A673 (cell line): ENCODE results near the gene PLXND1. TPM values are rescaled to one million over a fixed set of nuclear protein-coding genes. Genes with fewer than 3 reads are reported as not detected.
"Not testable (repeated sequence)": the region's sequence is repeated elsewhere in the genome, so short reads cannot be mapped to it uniquely, and the experiment has no call there.

Experiments used
- BruUV-seq: library from RNA; stranded (reverse); fragments of 400-500 nt; replicated peaks from 2 replicates; lab custom pipeline; 2021; lab: Mats Ljungman, UMichigan
- CTCF ChIA-PET: fragments of 300-600 bp; sonication (Branson Sonifier 250); formaldehyde crosslinking; loops from one replicate; lab custom pipeline; 2022; ENCODE audit warnings: antibody characterized with exemption; lab: Charles Lee
- POLR2A ChIA-PET: fragments of 300-600 bp; sonication (Branson Sonifier 250); formaldehyde crosslinking; loops from one replicate; lab custom pipeline; 2022; ENCODE audit warnings: antibody characterized with exemption; ENCODE audit not compliant: low non-redundant PET; lab: Charles Lee
- DNase-seq: peaks from one replicate; pipeline ENCODE4 v3.0.0-alpha.2; 2015; ENCODE audit warnings: low spot score
- H3K27ac ChIP-seq: fragments of 200-600 bp; sonication (generic); 2 replicates; pipeline ENCODE4 v1.5.1; 2016; ENCODE audit warnings: mixed run types, low read depth, mild to moderate bottlenecking, mixed read lengths, antibody characterized with exemption, low read length; ENCODE audit not compliant: poor library complexity, severe bottlenecking
- H3K27me3 ChIP-seq: fragments of 200-600 bp; sonication (generic); replicated peaks from 2 replicates; pipeline ENCODE4 v1.6.1; 2017; ENCODE audit warnings: mixed run types, low read depth, mild to moderate bottlenecking, mixed read lengths, antibody characterized with exemption, low read length; ENCODE audit not compliant: insufficient read depth, poor library complexity
- H3K36me3 ChIP-seq: fragments of 200-600 bp; sonication (generic); 2 replicates; pipeline ENCODE4 v1.6.1; 2016; ENCODE audit warnings: mixed run types, mild to moderate bottlenecking, mixed read lengths, antibody characterized with exemption, low read length; ENCODE audit not compliant: insufficient read depth, poor library complexity, severe bottlenecking
- H3K4me1 ChIP-seq: fragments of 200-600 bp; sonication (generic); 2 replicates; pipeline ENCODE4 v1.6.1; 2017; ENCODE audit warnings: mixed run types, mild to moderate bottlenecking, mixed read lengths, antibody characterized with exemption, low read length; ENCODE audit not compliant: insufficient read depth, poor library complexity, severe bottlenecking
- H3K4me3 ChIP-seq: fragments of 200-600 bp; sonication (generic); 2 replicates; pipeline ENCODE4 v1.5.1; 2016; ENCODE audit warnings: low read depth, mixed run types, mild to moderate bottlenecking, mixed read lengths, low read length; ENCODE audit not compliant: poor library complexity, severe bottlenecking
- H3K9me3 ChIP-seq: fragments of 200-600 bp; sonication (generic); 2 replicates; pipeline ENCODE4 v1.6.1; 2016; ENCODE audit warnings: mixed run types, low read depth, mild to moderate bottlenecking, mixed read lengths, antibody characterized with exemption, low read length; ENCODE audit not compliant: poor library complexity, severe bottlenecking
- CTCF ChIP-seq: fragments of 300-800, 200-600 bp; sonication (generic); conservative IDR thresholded peaks from 2 replicates; pipeline ENCODE4 v1.5.1; 2017; ENCODE audit warnings: low read depth, mild to moderate bottlenecking, antibody characterized with exemption, low read length, moderate library complexity, mixed read lengths
- EZH2 ChIP-seq: fragments of 200-600 bp; sonication (generic); IDR thresholded peaks from 2 replicates; pipeline ENCODE4 v1.6.1; 2017; ENCODE audit warnings: borderline replicate concordance, low read depth, mild to moderate bottlenecking, mixed read lengths, antibody characterized with exemption, low read length; ENCODE audit not compliant: poor library complexity, severe bottlenecking
- intact Hi-C: fragments of 100-400 bp; cut with micrococcal nuclease; formaldehyde crosslinking; loops from one replicate; pipeline ENCODE4 v1.10.0; 2022; ENCODE audit not compliant: unreplicated experiment
- total RNA-seq: library from RNA; stranded (reverse); gene quantifications from 2 replicates; pipeline ENCODE4 v1.2.3, GENCODE V29; 2021

Gene PLXND1
- total RNA-seq, 1 experiment from 2014 or later = 31.5 TPM

DNA sequence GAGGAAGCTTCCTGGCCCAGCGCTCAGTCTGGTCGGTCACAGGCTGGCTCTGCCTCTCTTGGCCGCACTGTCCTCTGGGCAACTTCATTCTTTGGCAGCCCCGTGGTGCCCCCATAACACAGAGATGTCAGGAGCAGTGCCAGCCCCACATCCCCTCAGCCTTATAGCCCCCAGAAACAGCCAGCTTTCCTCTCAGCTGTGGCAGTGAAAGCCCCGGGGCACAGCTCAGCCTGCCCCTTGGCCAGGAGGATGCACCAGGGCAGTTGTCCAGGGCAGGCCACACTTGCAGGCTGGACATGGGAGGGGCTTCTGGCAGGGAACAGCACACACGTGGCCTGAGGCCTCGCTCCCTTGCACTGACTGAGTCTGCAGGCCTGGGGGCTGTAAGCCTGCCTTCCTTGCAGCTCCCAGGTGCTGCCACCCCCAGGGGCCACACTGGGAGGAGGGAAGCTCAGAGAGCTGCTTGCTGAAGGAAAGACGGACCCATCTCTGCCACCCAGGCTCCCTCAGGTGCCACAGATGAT is 88.4 kb downstream of the PLXND1 start:
- Histone ChIP-seq H3K4me3 (no peak overlapping the region), H3K27ac (no peak overlapping the region), H3K27me3 (no peaks in the 10 kb centered on the region), H3K4me1 (no peaks in the 10 kb centered on the region), H3K9me3 (no peaks in the 10 kb centered on the region), H3K36me3 (peaks cover 3% of the 10 kb centered on the region)
- POLR2A ChIA-PET = no interaction called here
- CTCF ChIA-PET = no interaction called here
- no peak for DNase-seq
- no peak for TF ChIP-seq CTCF
- no peak for TF ChIP-seq EZH2
- BruUV-seq = no TSS peak
- intact Hi-C loops = no loop called here

GRCh38 chr3:129517516-129517915 is 89.0 kb downstream of the PLXND1 start:
- H3K4me1 ChIP-seq = no peaks in the 10 kb centered on the region
- DNase-seq = no peak
- no TSS peak for BruUV-seq
- ChIA-PET POLR2A (no interaction called here), CTCF (no interaction called here)
- H3K36me3 ChIP-seq = peaks cover 3% of the 10 kb centered on the region
- no peaks in the 10 kb centered on the region for H3K9me3 ChIP-seq
- no peaks in the 10 kb centered on the region for H3K27me3 ChIP-seq
- H3K4me3 ChIP-seq = no peak overlapping the region
- intact Hi-C loops = no loop called here
- TF ChIP-seq EZH2 (no peak), CTCF (no peak)
- H3K27ac ChIP-seq = no peak overlapping the region

- H3K4me1 ChIP-seq, H3K27ac ChIP-seq, intact Hi-C loops, DNase-seq, CTCF ChIA-PET, H3K36me3 ChIP-seq, H3K4me3 ChIP-seq, H3K9me3 ChIP-seq, POLR2A ChIA-PET, BruUV-seq, H3K27me3 ChIP-seq: not testable (repeated sequence)
Observed at GRCh38 chr3:129515821-129516432, 90.5 kb downstream of the PLXND1 start.

DNA sequence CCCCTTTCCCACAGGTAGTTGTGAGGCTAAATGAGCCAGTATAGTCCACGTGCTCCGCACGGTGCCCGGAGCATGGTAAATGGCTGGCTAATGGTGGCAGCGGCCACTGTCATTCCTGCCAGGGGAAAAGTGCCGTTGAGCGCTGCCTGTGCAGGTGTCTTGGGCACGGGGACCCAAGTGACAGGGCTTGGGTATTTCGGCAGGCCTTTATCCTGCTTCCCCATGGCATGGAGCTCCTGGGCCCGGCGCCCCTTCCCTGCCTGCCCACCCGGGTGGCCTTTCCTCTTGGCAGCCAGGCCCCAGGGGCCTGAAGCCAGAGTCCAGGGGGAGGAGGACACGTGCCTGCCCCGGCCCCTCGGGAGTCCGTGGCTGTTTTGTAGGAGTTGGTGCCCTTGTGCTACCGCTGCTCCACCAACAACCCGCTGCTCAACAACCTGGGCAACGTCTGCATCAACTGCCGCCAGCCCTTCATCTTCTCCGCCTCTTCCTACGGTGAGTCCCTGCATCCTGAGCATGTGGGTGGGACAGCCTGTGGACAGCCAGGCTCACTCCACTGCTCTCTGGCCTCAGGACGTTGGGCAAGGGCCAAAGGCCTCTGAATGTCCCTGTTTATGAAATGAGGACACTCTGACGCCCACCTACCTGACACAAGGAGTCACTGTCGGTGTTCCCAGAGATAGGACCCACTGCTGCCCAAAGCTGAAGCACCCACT is 91.2 kb downstream of the PLXND1 start:
- CTCF ChIA-PET = not testable (repeated sequence)

More for the DNA sequence above, 91.2 kb downstream of the PLXND1 start:
- H3K4me1 ChIP-seq, intact Hi-C loops, H3K36me3 ChIP-seq, H3K27ac ChIP-seq, DNase-seq, H3K4me3 ChIP-seq, H3K9me3 ChIP-seq, H3K27me3 ChIP-seq, BruUV-seq, POLR2A ChIA-PET: not testable (repeated sequence)
